CD14-positive monocyte (primary cell): ENCODE data around the gene REXO2. TPM values are rescaled to one million over a fixed set of nuclear protein-coding genes. Genes with fewer than 3 reads are reported as not detected.

Source experiments
- DNase-seq, 3 donors: peaks; one replicate each; pipeline ENCODE4 v3.0.0-alpha.2; 2011 to 2022
- H2AFZ ChIP-seq: 2 replicates; pipeline ENCODE4 v1.6.0; 2012; ENCODE audit warnings: mild to moderate bottlenecking, low read depth, low read length, inconsistent platforms; ENCODE audit not compliant: insufficient read depth, poor library complexity, severe bottlenecking
- H3K27ac ChIP-seq, 2 donors: 1 replicate in 1 of 2; 2 replicates in 1 of 2; pipeline ENCODE4 v1.5.1; 2012 to 2013; ENCODE audit warnings: low read length in 2 of 2, control low read depth in 1 of 2, inconsistent platforms in 1 of 2, low read depth in 1 of 2, mild to moderate bottlenecking in 1 of 2
- H3K27me3 ChIP-seq, 2 donors: one replicate each; pipeline versions ENCODE4 v1.6.0 to v1.6.1; 2011 to 2013; ENCODE audit warnings: low read length in 2 of 2; ENCODE audit not compliant: control insufficient read depth in 2 of 2, insufficient read depth in 2 of 2
- H3K36me3 ChIP-seq, 2 donors: replicated peaks in 1 of 2; 1 replicate in 1 of 2; 2 replicates in 1 of 2; pipeline versions ENCODE4 v1.5.1 to v1.6.1; 2012 to 2013; ENCODE audit warnings: low read length in 2 of 2, control low read depth in 1 of 2, inconsistent platforms in 1 of 2, mild to moderate bottlenecking in 1 of 2; ENCODE audit not compliant: insufficient read depth in 2 of 2, control insufficient read depth in 1 of 2
- H3K4me1 ChIP-seq, 2 donors: 1 replicate in 1 of 2; 2 replicates in 1 of 2; pipeline versions ENCODE4 v1.5.1 to v1.6.1; 2012 to 2013; ENCODE audit warnings: low read length in 2 of 2, control low read depth in 1 of 2, inconsistent platforms in 1 of 2, mild to moderate bottlenecking in 1 of 2, moderate library complexity in 1 of 2; ENCODE audit not compliant: insufficient read depth in 2 of 2, control insufficient read depth in 1 of 2
- H3K4me2 ChIP-seq: replicated peaks from 2 replicates; pipeline ENCODE3; 2012; ENCODE audit warnings: low read length, moderate library complexity, mild to moderate bottlenecking; ENCODE audit not compliant: poor library complexity, severe bottlenecking; ENCODE audit errors: extremely low read depth
- H3K4me3 ChIP-seq, 3 experiments: fragments of 200-600 bp in 1 of 3; sonication (generic) in 1 of 3; replicated peaks in 1 of 3; 1 replicate in 2 of 3; 2 replicates in 1 of 3; pipeline ENCODE4 v1.5.1; 2011 to 2013; ENCODE audit warnings: low read length in 3 of 3, mild to moderate bottlenecking in 3 of 3, control low read depth in 2 of 3, low read depth in 2 of 3, inconsistent platforms in 1 of 3, moderate library complexity in 1 of 3
- H3K79me2 ChIP-seq: 2 replicates; pipeline ENCODE4 v1.6.0; 2012; ENCODE audit warnings: mild to moderate bottlenecking, control low read depth, inconsistent platforms, low read length, moderate library complexity; ENCODE audit not compliant: insufficient read depth
- H3K9ac ChIP-seq: 2 replicates; pipeline ENCODE4 v1.6.0; 2017; ENCODE audit warnings: low read length, mild to moderate bottlenecking; ENCODE audit not compliant: insufficient read depth, poor library complexity, severe bottlenecking
- H3K9me3 ChIP-seq, 2 donors: replicated peaks in 1 of 2; 1 replicate in 1 of 2; 2 replicates in 1 of 2; pipeline versions ENCODE4 v1.5.1 to v1.6.1; 2012 to 2013; ENCODE audit warnings: low read length in 2 of 2, control low read depth in 1 of 2; ENCODE audit not compliant: control insufficient read depth in 1 of 2, insufficient read depth in 1 of 2
- H4K20me1 ChIP-seq: 2 replicates; pipeline ENCODE4 v1.6.0; 2012; ENCODE audit warnings: mild to moderate bottlenecking, low read length, control low read depth, moderate library complexity; ENCODE audit not compliant: insufficient read depth
- H3K27ac Mint-ChIP-seq, 7 donors: one replicate each; pipeline ENCODE4 v1.8.0; 2020; ENCODE audit warnings: mild to moderate bottlenecking in 7 of 7, mixed read lengths in 7 of 7, moderate library complexity in 6 of 7, inconsistent platforms in 2 of 7
- H3K27me3 Mint-ChIP-seq, 3 donors: one replicate each; pipeline ENCODE4 v1.8.0; 2021 to 2022; ENCODE audit warnings: low read depth in 3 of 3, mild to moderate bottlenecking in 3 of 3, mixed read lengths in 3 of 3, moderate library complexity in 3 of 3, inconsistent platforms in 1 of 3
- H3K36me3 Mint-ChIP-seq, 2 donors: one replicate each; pipeline ENCODE4 v1.8.0; 2020; ENCODE audit warnings: mixed read lengths in 2 of 2, inconsistent platforms in 1 of 2, mild to moderate bottlenecking in 1 of 2
- H3K4me1 Mint-ChIP-seq: one replicate; pipeline ENCODE4 v1.8.0; 2020; ENCODE audit warnings: mild to moderate bottlenecking, mixed read lengths
- H3K4me3 Mint-ChIP-seq, 2 donors: one replicate each; pipeline ENCODE4 v1.8.0; 2020; ENCODE audit warnings: mild to moderate bottlenecking in 2 of 2, mixed read lengths in 2 of 2, moderate library complexity in 1 of 2
- H3K9me3 Mint-ChIP-seq, 7 donors: one replicate each; pipeline ENCODE4 v1.8.0; 2020 to 2022; ENCODE audit warnings: mixed read lengths in 7 of 7, mild to moderate bottlenecking in 6 of 7, moderate library complexity in 6 of 7, inconsistent platforms in 2 of 7
- CTCF ChIP-seq: fragments of 200-600 bp; IDR thresholded peaks from one replicate; pipeline ENCODE4 v1.8.0; 2022; ENCODE audit warnings: antibody characterized with exemption, mild to moderate bottlenecking
- WGBS: methylation state at CpG from one replicate; pipeline ENCODE4 v1.1.5; 2013; ENCODE audit warnings: missing lambda C conversion rate; ENCODE audit not compliant: insufficient coverage; 5-methylcytosine and 5-hydroxymethylcytosine counted together
- intact Hi-C, 2 donors: fragments of 100-400 bp; cut with micrococcal nuclease; formaldehyde crosslinking; loops; one replicate each; pipeline versions ENCODE4 v1.15.0 to v1.15.1; 2023
- polyA plus RNA-seq, 3 donors: library from polyadenylated mRNA; depleted of rRNA in 1 of 3; unstranded in 2 of 3; stranded (reverse) in 1 of 3; fragments of 300-500 nt in 2 of 3; fragments of >200 nt in 1 of 3; fragmentation: Illumina TruSeq in 2 of 3; gene quantifications; 1 replicate in 2 of 3; 2 replicates in 1 of 3; pipeline ENCODE4 v1.2.3, GENCODE V29; 2012 to 2021

Gene REXO2
- polyA plus RNA-seq, 3 donors: 18.0 to 22.5 (median 22.2) TPM

DNA sequence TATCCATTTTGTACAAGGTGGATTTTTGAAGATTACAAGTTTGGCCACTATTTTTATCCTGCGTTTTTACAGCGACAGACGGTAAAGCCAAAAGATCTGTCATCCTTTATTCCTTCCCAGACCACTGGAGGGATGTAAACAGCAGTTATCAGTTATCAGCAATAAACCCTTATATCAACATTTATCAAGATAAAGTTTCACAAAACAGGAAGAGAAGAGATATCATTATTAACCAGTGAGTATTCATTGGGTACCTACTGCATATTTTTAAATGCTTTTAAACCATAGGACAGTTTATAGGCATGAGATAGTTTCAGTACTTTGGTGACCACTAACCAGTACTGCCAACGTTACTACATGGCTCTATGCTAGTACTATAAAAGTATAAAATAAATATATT is 5.9 kb upstream of the REXO2 start:
- DNase-seq: no peak
- Mint-ChIP-seq H3K27me3 (peaks cover 0 to 6% (median 0%) of the 10 kb centered on the region in 3 donors), H3K36me3 (no peaks in the 10 kb centered on the region), H3K4me3 (no peak overlapping the region), H3K27ac (no peak overlapping the region), H3K9me3 (no peaks in the 10 kb centered on the region), H3K4me1 (peaks cover 3% of the 10 kb centered on the region)
- Histone ChIP-seq H3K4me3 (no peak overlapping the region), H2AFZ (no peak overlapping the region), H3K79me2 (no peaks in the 10 kb centered on the region), H3K36me3 (no peaks in the 10 kb centered on the region), H3K9ac (no peak overlapping the region), H3K4me2 (no peak overlapping the region), H3K4me1 (no peaks in the 10 kb centered on the region), H3K27me3 (no peaks in the 10 kb centered on the region), H3K27ac (no peak overlapping the region), H3K9me3 (no peaks in the 10 kb centered on the region), H4K20me1 (no peaks in the 10 kb centered on the region)
- intact Hi-C loops: loop anchor here (10.0 kb wide), 2 partner anchors 49 to 89 kb away; no protein-coding TSS in a partner anchor
- TF ChIP-seq CTCF: no peak
- no CpG with 5 or more reads among the region's 4 CpGs for WGBS

DNA sequence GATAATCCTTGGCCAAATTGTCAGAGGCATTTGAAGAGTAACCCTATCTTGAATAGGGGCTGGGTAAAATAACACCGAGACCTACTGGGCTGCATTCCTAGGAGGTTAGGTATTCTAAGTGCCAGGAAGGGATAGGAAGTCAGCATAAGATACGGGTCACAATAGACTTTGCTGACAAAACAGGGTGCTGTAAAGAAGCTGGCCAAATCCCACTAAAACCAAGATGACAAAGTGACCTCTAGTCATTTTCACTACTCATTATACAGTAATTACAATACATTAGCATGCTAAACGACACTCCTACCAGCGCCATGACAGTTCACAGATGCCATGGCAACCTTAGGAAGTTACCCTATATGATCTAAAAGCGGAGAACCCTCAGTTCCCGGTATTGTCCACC is 964 bp upstream of the REXO2 start:
- peak overlapping the region; percentile 99 for H2AFZ ChIP-seq
- no peak overlapping the region for H3K4me3 Mint-ChIP-seq

More for the DNA sequence above, 964 bp upstream of the REXO2 start:
- H3K9me3 Mint-ChIP-seq: no peaks in the 10 kb centered on the region
- H3K36me3 Mint-ChIP-seq: peaks cover 0 to 2% of the 10 kb centered on the region in 2 donors
- no peak for TF ChIP-seq CTCF
- intact Hi-C loops: loop anchor here (2.0 to 10.0 kb wide), 3 partner anchors 40 to 94 kb away; no protein-coding TSS in a partner anchor
- Histone ChIP-seq H4K20me1 (no peaks in the 10 kb centered on the region), H3K4me1 (peaks cover 14 to 16% of the 10 kb centered on the region in 2 donors), H3K36me3 (no peaks in the 10 kb centered on the region), H3K79me2 (no peaks in the 10 kb centered on the region), H3K4me2 (no peak overlapping the region), H3K9me3 (no peaks in the 10 kb centered on the region), H3K27ac (no peak overlapping the region), H3K9ac (no peak overlapping the region), H3K27me3 (no peaks in the 10 kb centered on the region), H3K4me3 (no peak overlapping the region)
- peaks cover 18% of the 10 kb centered on the region for H3K4me1 Mint-ChIP-seq
- H3K27me3 Mint-ChIP-seq: peaks cover 0 to 6% (median 2%) of the 10 kb centered on the region in 3 donors
- no peak overlapping the region for H3K27ac Mint-ChIP-seq
- DNase-seq: no peak
- no CpG with 5 or more reads among the region's 6 CpGs for WGBS
